Measurements from ENCODE around the gene BCO1.

Gene BCO1

DNA sequence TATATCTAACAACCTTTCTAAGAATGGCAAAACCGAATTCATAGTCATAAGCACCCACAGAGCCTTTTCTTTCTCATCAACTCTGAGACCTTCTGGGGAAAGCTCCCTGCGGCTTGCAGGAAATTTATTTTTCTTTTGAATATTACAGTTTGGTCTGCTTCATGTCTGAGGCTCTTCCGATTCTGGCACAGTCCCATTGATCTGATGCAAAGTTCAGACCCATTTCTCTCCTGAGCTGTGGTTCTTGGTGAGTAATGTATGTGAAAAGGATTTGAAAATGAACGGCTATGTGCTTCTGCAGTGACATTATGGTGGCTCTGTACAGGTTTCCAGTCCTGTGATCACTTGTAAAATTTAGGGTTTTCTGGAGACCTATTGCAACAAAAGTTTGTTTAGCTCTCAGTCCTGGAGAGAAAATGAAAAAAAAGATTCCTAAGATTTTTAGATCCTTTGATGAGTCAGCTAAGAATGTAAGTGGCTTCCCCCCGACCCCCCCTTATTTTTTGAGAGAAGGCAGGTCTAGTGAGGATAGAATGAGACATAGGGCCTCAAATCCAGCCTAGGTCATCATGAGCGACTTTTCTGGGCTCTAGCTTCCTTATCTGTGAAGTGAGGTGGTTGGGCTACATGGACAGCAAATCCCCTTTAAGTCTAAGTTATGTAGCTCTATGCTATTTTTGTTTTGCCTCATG lies 80.9 kb downstream of the BCO1 start:
- H3K27ac ChIP-seq (ENCODE audit: extremely low read depth, low read depth, low read length) = no peak overlapping the region
- POLR2A ChIA-PET = interaction anchor here (0.5 kb wide), 1 partner anchor 17 kb away, joined by 4 read pairs; no protein-coding TSS in a partner anchor
- no peak overlapping the region for H3K4me3 ChIP-seq (ENCODE audit: low read depth, low read length)
- H3K9me3 ChIP-seq (ENCODE audit: control insufficient read depth, insufficient read depth, low read depth, low read length) = no peaks in the 10 kb centered on the region
- CTCF ChIA-PET = interaction anchor here (0.6 to 1.4 kb wide), 6 partner anchors 9 to 569 kb away, joined by 3 to 7 read pairs (median 4); no protein-coding TSS in a partner anchor
- no peak for TF ChIP-seq ZNF560 (tag by site-specific recombination; IDR thresholded peaks at IDR 0.05; ENCODE audit: borderline replicate concordance)
- TF ChIP-seq ZNF19 (tag by site-specific recombination; IDR thresholded peaks at IDR 0.05; ENCODE audit: low read depth) = no peak
- TF ChIP-seq ZNF202 (tag by site-specific recombination; IDR thresholded peaks at IDR 0.05; ENCODE audit: borderline replicate concordance) = no peak
- TF ChIP-seq KLF7 (tag by site-specific recombination; IDR thresholded peaks at IDR 0.05; ENCODE audit: borderline replicate concordance) = no peak
- no peak for TF ChIP-seq REPIN1 (tag by site-specific recombination; IDR thresholded peaks at IDR 0.05; ENCODE audit: low read depth)
- TF ChIP-seq ZBTB17 (tag by site-specific recombination; IDR thresholded peaks at IDR 0.05) = peak; percentile 60
- TF ChIP-seq INSM2 (tag by site-specific recombination; IDR thresholded peaks at IDR 0.05) = no peak
- no peak for TF ChIP-seq TSHZ1 (tag by site-specific recombination; IDR thresholded peaks at IDR 0.05; ENCODE audit: borderline replicate concordance)
- no peak for TF ChIP-seq ZNF366 (tag by site-specific recombination; conservative IDR thresholded peaks at IDR 0.05)
- TF ChIP-seq ZNF121 (tag by site-specific recombination; IDR thresholded peaks at IDR 0.05) = no peak
- no peak for TF ChIP-seq ZNF544 (tag by site-specific recombination; IDR thresholded peaks at IDR 0.05)
- no peak for TF ChIP-seq ZSCAN23 (tag by site-specific recombination; IDR thresholded peaks at IDR 0.05)
- no peak for TF ChIP-seq ZNF704 (tag by site-specific recombination; IDR thresholded peaks at IDR 0.05)
- no peak for TF ChIP-seq GLI2 (tag by site-specific recombination; IDR thresholded peaks at IDR 0.05; ENCODE audit: borderline replicate concordance, low read depth)
- TF ChIP-seq, protein P1, sequence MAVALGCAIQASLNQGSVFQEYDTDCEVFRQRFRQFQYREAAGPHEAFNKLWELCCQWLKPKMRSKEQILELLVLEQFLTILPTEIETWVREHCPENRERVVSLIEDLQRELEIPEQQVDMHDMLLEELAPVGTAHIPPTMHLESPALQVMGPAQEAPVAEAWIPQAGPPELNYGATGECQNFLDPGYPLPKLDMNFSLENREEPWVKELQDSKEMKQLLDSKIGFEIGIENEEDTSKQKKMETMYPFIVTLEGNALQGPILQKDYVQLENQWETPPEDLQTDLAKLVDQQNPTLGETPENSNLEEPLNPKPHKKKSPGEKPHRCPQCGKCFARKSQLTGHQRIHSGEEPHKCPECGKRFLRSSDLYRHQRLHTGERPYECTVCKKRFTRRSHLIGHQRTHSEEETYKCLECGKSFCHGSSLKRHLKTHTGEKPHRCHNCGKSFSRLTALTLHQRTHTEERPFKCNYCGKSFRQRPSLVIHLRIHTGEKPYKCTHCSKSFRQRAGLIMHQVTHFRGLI (tag by site-specific recombination; IDR thresholded peaks at IDR 0.05) = 0 out of 2 replicates have a peak, but pooled peaks have one; percentile 45
- TF ChIP-seq ZNF623 (tag by site-specific recombination; IDR thresholded peaks at IDR 0.05) = no peak
- H3K4me1 ChIP-seq (ENCODE audit: control insufficient read depth, insufficient read depth, low read length) = peaks cover 15% of the 10 kb centered on the region
- no peaks in the 10 kb centered on the region for H3K36me3 ChIP-seq (ENCODE audit: control insufficient read depth in 2 of 2, insufficient read depth in 1 of 2, low read length in 2 of 2)

GRCh38 chr16:81321039-81321438 lies 82.5 kb downstream of the BCO1 start:
- 0 out of 2 replicates have a peak, but pooled peaks have one; percentile 26 for TF ChIP-seq OSR2 (tag by site-specific recombination; IDR thresholded peaks at IDR 0.05)
- no peak for TF ChIP-seq ZBTB8A (tag by site-specific recombination; IDR thresholded peaks at IDR 0.05)
- ChIA-PET POLR2A (no interaction called here), CTCF (interaction anchor here (0.5 kb wide), 1 partner anchor 46 kb away, joined by 3 read pairs; no protein-coding TSS in a partner anchor)
- Histone ChIP-seq H3K27ac (ENCODE audit: extremely low read depth, low read depth, low read length) (no peak overlapping the region), H3K4me1 (ENCODE audit: control insufficient read depth, insufficient read depth, low read length) (peaks cover 15% of the 10 kb centered on the region), H3K36me3 (ENCODE audit: control insufficient read depth in 2 of 2, insufficient read depth in 1 of 2, low read length in 2 of 2) (no peaks in the 10 kb centered on the region), H3K4me3 (ENCODE audit: low read depth, low read length) (no peak overlapping the region), H3K9me3 (ENCODE audit: control insufficient read depth, insufficient read depth, low read depth, low read length) (no peaks in the 10 kb centered on the region)

Data from HEK293 (cell line).